22Rv1 (cell line): ENCODE data around the gene OPN1LW.

Experiments
- ZFX ChIP-seq: fragments of 450-650 bp; IDR thresholded peaks from 2 replicates; pipeline ENCODE4 v1.6.1; 2017; ENCODE audit warnings: antibody characterized with exemption, borderline replicate concordance
- TF ChIP-seq, protein P1 (sequence below): fragments of 450-650 bp; IDR thresholded peaks from 2 replicates; pipeline ENCODE4 v1.5.1; 2017; ENCODE audit warnings: mild to moderate bottlenecking

DNA sequence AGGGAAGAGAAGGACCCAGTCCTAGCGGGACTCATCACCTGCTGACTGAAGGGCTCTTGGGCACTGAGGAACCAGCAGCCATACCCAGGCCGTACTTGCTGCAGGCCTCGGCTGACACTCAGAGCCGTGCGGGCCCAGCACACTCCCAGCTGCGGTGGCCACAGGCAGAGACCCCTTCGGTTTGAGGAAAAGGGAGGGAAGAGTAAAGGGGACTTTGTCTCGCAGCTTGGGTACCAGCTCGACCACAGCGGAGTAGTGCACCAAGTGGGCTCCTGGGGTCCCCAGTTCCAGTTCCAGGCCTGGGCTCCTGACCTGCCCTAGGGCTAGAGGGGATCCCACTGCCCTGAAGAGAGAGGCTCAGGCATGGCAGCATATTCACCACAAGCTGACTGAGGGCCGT lies 17.9 kb upstream of the OPN1LW start:
- TF ChIP-seq, protein P1, sequence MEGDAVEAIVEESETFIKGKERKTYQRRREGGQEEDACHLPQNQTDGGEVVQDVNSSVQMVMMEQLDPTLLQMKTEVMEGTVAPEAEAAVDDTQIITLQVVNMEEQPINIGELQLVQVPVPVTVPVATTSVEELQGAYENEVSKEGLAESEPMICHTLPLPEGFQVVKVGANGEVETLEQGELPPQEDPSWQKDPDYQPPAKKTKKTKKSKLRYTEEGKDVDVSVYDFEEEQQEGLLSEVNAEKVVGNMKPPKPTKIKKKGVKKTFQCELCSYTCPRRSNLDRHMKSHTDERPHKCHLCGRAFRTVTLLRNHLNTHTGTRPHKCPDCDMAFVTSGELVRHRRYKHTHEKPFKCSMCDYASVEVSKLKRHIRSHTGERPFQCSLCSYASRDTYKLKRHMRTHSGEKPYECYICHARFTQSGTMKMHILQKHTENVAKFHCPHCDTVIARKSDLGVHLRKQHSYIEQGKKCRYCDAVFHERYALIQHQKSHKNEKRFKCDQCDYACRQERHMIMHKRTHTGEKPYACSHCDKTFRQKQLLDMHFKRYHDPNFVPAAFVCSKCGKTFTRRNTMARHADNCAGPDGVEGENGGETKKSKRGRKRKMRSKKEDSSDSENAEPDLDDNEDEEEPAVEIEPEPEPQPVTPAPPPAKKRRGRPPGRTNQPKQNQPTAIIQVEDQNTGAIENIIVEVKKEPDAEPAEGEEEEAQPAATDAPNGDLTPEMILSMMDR: no peak
- TF ChIP-seq ZFX: no peak
